Mesodermal cell (in vitro differentiated cells): Measurements from ENCODE around the gene CCNG2.

Experiments
- H3K27ac ChIP-seq: 2 replicates; pipeline ENCODE4 v1.7.0; 2013; ENCODE audit warnings: mild to moderate bottlenecking, low read depth, low read length, moderate library complexity; ENCODE audit not compliant: severe bottlenecking
- H3K36me3 ChIP-seq: 2 replicates; pipeline ENCODE4 v1.7.1; 2013; ENCODE audit warnings: mild to moderate bottlenecking, low read length, moderate library complexity; ENCODE audit not compliant: control insufficient read depth, insufficient read depth
- H3K4me1 ChIP-seq: one replicate; pipeline ENCODE4 v1.7.1; 2013; ENCODE audit warnings: mild to moderate bottlenecking, low read length; ENCODE audit not compliant: insufficient read depth, control insufficient read depth, poor library complexity, severe bottlenecking
- H3K4me3 ChIP-seq: 2 replicates; pipeline ENCODE4 v1.7.0; 2013; ENCODE audit warnings: low read length, control low read depth, mild to moderate bottlenecking; ENCODE audit not compliant: insufficient read depth, poor library complexity, severe bottlenecking; ENCODE audit errors: extremely low read depth
- H3K9me3 ChIP-seq: 2 replicates; pipeline ENCODE4 v1.7.1; 2013; ENCODE audit warnings: mild to moderate bottlenecking, low read length, moderate library complexity; ENCODE audit not compliant: control insufficient read depth
- WGBS, 2 experiments: methylation state at CpG; one replicate each; pipeline ENCODE4 v1.1.5; 2013; ENCODE audit warnings: missing lambda C conversion rate in 2 of 2; ENCODE audit not compliant: insufficient coverage in 2 of 2; 5-methylcytosine and 5-hydroxymethylcytosine counted together

Gene CCNG2

DNA sequence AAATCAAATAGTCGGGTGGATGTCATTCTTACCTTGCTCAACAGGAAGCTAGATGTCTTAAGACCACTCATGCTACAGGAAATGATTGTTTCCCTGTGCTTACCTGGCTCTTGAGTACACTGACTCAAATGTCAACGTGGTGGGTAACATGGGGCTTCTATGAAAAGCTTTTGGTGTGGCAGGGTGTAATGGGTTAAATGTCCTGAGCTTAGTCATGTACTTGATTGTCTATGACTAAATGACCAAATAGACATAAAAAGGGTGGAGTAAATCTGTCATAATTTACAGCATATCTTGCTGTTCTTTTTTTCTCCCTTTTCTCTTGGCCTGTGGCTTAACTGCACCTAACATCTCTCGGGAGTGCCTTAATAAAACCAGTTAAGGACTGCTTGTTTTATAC, 44.9 kb downstream of the CCNG2 start:
- Histone ChIP-seq H3K9me3 (no peaks in the 10 kb centered on the region), H3K4me3 (no peak overlapping the region), H3K27ac (no peak overlapping the region), H3K36me3 (no peaks in the 10 kb centered on the region), H3K4me1 (no peaks in the 10 kb centered on the region)
- 78 to 90% methylated on average over 1 to 2 of the region's 3 CpGs for WGBS, 2 experiments

- WGBS, 2 experiments: 83 to 94% methylated on average over 1 of the region's 1 CpG
- Histone ChIP-seq H3K9me3 (no peaks in the 10 kb centered on the region), H3K4me3 (no peak overlapping the region), H3K4me1 (no peaks in the 10 kb centered on the region), H3K36me3 (no peaks in the 10 kb centered on the region), H3K27ac (no peak overlapping the region)
These were observed 45.5 kb downstream of the CCNG2 start for GRCh38 chr4:77202491-77202890.

- no peaks in the 10 kb centered on the region for H3K4me1 ChIP-seq
- no peak overlapping the region for H3K27ac ChIP-seq
- H3K9me3 ChIP-seq: no peaks in the 10 kb centered on the region
- WGBS, 2 experiments: 24 to 25% methylated on average over 8 of the region's 8 CpGs
- H3K4me3 ChIP-seq: no peak overlapping the region
- H3K36me3 ChIP-seq: no peaks in the 10 kb centered on the region
These were observed 46.6 kb downstream of the CCNG2 start for GRCh38 chr4:77203380-77204197.

GRCh38 chr4:77204621-77205020, 47.6 kb downstream of the CCNG2 start:
- Histone ChIP-seq H3K4me3 (no peak overlapping the region), H3K9me3 (no peaks in the 10 kb centered on the region), H3K4me1 (no peaks in the 10 kb centered on the region), H3K36me3 (no peaks in the 10 kb centered on the region), H3K27ac (no peak overlapping the region)

GRCh38 chr4:77209012-77209411, 52.0 kb downstream of the CCNG2 start:
- no CpG with 5 or more reads among the region's 1 CpG for WGBS, 2 experiments
- Histone ChIP-seq H3K27ac (no peak overlapping the region), H3K4me3 (no peak overlapping the region), H3K4me1 (no peaks in the 10 kb centered on the region), H3K9me3 (no peaks in the 10 kb centered on the region), H3K36me3 (no peaks in the 10 kb centered on the region)

DNA sequence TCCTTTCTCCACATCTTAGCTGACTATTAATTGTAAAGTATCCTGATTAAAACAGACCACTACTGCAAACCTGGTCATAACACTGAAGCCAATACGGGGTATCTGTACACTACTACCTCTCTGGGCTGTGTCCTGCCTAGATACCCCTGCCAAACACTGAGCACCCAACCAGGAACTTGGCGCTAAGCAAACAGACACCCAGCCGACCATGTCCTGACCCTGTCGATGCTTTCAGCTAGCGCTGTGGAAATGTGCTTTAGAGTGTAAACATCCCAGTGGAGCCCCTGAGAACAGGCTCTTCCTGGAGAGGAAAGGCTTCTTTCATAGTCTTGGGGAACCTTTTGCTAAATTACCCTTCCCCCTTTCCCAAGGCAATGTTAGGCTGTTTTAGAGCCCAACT, 52.9 kb downstream of the CCNG2 start:
- Histone ChIP-seq H3K4me1 (no peaks in the 10 kb centered on the region), H3K9me3 (no peaks in the 10 kb centered on the region), H3K36me3 (no peaks in the 10 kb centered on the region), H3K27ac (no peak overlapping the region), H3K4me3 (no peak overlapping the region)
- WGBS, 2 experiments: 91 to 100% methylated on average over 3 to 5 of the region's 5 CpGs

GRCh38 chr4:77215107-77215506, 58.1 kb downstream of the CCNG2 start:
- no peaks in the 10 kb centered on the region for H3K4me1 ChIP-seq
- WGBS, 2 experiments: 72 to 77% methylated on average over 3 of the region's 4 CpGs

GRCh38 chr4:77217526-77217925, 60.5 kb downstream of the CCNG2 start:
- H3K4me1 ChIP-seq: no peaks in the 10 kb centered on the region
- 88 to 100% methylated on average over 1 of the region's 1 CpG for WGBS, 2 experiments
- no peak overlapping the region for H3K4me3 ChIP-seq

More at GRCh38 chr4:77215107-77215506, 58.1 kb downstream of the CCNG2 start:
- no peaks in the 10 kb centered on the region for H3K36me3 ChIP-seq
- no peaks in the 10 kb centered on the region for H3K9me3 ChIP-seq
- H3K27ac ChIP-seq: no peak overlapping the region
- H3K4me3 ChIP-seq: no peak overlapping the region

GRCh38 chr4:77219266-77219665, 62.3 kb downstream of the CCNG2 start:
- H3K36me3 ChIP-seq: no peaks in the 10 kb centered on the region
- WGBS, 2 experiments: 77 to 100% methylated on average over 1 to 2 of the region's 2 CpGs
- H3K4me1 ChIP-seq: no peaks in the 10 kb centered on the region
- H3K4me3 ChIP-seq: no peak overlapping the region
- H3K27ac ChIP-seq: no peak overlapping the region
- no peaks in the 10 kb centered on the region for H3K9me3 ChIP-seq

More at GRCh38 chr4:77217526-77217925, 60.5 kb downstream of the CCNG2 start:
- Histone ChIP-seq H3K9me3 (no peaks in the 10 kb centered on the region), H3K27ac (no peak overlapping the region), H3K36me3 (no peaks in the 10 kb centered on the region)
